NT2/D1 (cell line): Measurements from ENCODE around the gene SPINK4.

Experiments used
- SUZ12 ChIP-seq: IDR thresholded peaks from 2 replicates; pipeline ENCODE4 v1.6.1; 2011; ENCODE audit not compliant: insufficient read length, insufficient read depth; ENCODE audit errors: extremely low read depth
- YY1 ChIP-seq: IDR thresholded peaks from 2 replicates; pipeline ENCODE4 v1.6.1; 2011; ENCODE audit not compliant: insufficient read length, insufficient read depth
- ZNF274 ChIP-seq: IDR thresholded peaks from 2 replicates; pipeline ENCODE4 v1.6.1; 2011; ENCODE audit warnings: mild to moderate bottlenecking, low read depth, low read length

DNA sequence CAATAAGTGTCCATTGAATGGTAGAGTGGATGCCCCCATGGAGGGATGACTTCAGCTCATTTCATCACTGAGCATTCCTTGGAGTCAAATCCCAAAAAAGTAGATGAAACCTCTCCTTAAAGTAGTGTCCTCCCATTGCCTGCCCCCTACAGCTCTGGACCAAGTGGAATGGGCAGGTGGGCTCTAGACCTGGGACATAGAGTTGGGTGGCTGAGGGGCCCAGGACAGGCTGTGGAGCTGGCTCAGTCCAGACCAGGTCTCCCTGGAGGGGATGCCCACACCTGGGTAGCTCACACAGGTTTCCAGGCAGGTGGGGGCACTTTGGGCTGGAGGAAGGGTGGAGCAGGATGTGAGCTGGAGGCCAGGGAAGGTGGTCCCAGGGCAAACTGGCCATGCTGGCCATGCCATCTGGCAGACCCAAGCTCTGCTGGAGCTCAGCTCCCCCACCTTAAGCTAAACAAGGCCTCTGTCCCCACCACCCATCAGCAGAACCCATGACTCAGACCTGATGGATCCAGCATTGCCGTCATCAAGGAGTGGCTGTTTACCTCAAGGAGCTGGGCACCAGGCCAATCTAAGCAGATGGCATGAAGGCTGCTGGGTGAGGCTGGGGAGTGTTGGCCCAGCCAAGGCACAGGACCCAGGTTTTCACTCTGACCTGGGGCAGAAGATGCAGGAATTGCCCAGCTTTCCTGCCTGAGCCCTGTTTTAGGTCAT lies 6.2 kb upstream of the SPINK4 start:
- no peak for TF ChIP-seq SUZ12
- no peak for TF ChIP-seq ZNF274
- TF ChIP-seq YY1 = no peak
